Trophoblast cell (in vitro differentiated cells and primary cell): ENCODE measurements around the gene IPPK.

Source experiments
- DNase-seq, 2 donors: peaks; one replicate each; pipeline ENCODE4 v3.0.0-alpha.2; 2016
- H2AFZ ChIP-seq: 2 replicates; pipeline ENCODE4 v1.6.1; 2013; ENCODE audit warnings: low read length, moderate library complexity, mild to moderate bottlenecking; ENCODE audit not compliant: insufficient read depth, poor library complexity
- H2AK5ac ChIP-seq: 2 replicates; pipeline ENCODE4 v1.6.1; 2013; ENCODE audit warnings: mild to moderate bottlenecking, low read length
- H2BK120ac ChIP-seq: 2 replicates; pipeline ENCODE4 v1.6.1; 2013; ENCODE audit warnings: low read length, mild to moderate bottlenecking, moderate library complexity; ENCODE audit not compliant: insufficient read depth, poor library complexity
- H2BK12ac ChIP-seq: 2 replicates; pipeline ENCODE4 v1.6.1; 2013; ENCODE audit warnings: mild to moderate bottlenecking, low read length, moderate library complexity
- H2BK5ac ChIP-seq: 2 replicates; pipeline ENCODE4 v1.6.1; 2013; ENCODE audit warnings: low read length, low read depth, moderate library complexity, mild to moderate bottlenecking; ENCODE audit not compliant: poor library complexity
- H3K14ac ChIP-seq: 2 replicates; pipeline ENCODE4 v1.6.1; 2013; ENCODE audit warnings: mild to moderate bottlenecking, low read length
- H3K18ac ChIP-seq: 2 replicates; pipeline ENCODE4 v1.6.1; 2013; ENCODE audit warnings: mild to moderate bottlenecking, low read length
- H3K23ac ChIP-seq: 2 replicates; pipeline ENCODE4 v1.6.1; 2013; ENCODE audit warnings: low read length
- H3K27ac ChIP-seq: 2 replicates; pipeline ENCODE4 v1.5.1; 2013; ENCODE audit warnings: low read depth, mild to moderate bottlenecking, inconsistent platforms, low read length, moderate library complexity
- H3K27me3 ChIP-seq: 2 replicates; pipeline ENCODE4 v1.6.1; 2013; ENCODE audit warnings: inconsistent platforms, mild to moderate bottlenecking, low read length, moderate library complexity; ENCODE audit not compliant: insufficient read depth
- H3K36me3 ChIP-seq, 2 experiments: 1 replicate in 1 of 2; 2 replicates in 1 of 2; pipeline ENCODE4 v1.6.1; 2013; ENCODE audit warnings: low read length in 2 of 2, mild to moderate bottlenecking in 2 of 2, moderate library complexity in 1 of 2; ENCODE audit not compliant: insufficient read depth in 2 of 2, control insufficient read depth in 1 of 2
- H3K4ac ChIP-seq: 2 replicates; pipeline ENCODE4 v1.6.1; 2013; ENCODE audit warnings: low read depth, mild to moderate bottlenecking, low read length, moderate library complexity
- H3K4me1 ChIP-seq, 2 experiments: 1 replicate in 1 of 2; 2 replicates in 1 of 2; pipeline ENCODE4 v1.6.1; 2013; ENCODE audit warnings: low read length in 2 of 2, mild to moderate bottlenecking in 2 of 2, moderate library complexity in 1 of 2; ENCODE audit not compliant: insufficient read depth in 2 of 2, control insufficient read depth in 1 of 2
- H3K4me2 ChIP-seq: 2 replicates; pipeline ENCODE4 v1.6.1; 2013; ENCODE audit warnings: inconsistent platforms, mild to moderate bottlenecking, low read length, moderate library complexity
- H3K4me3 ChIP-seq: 2 replicates; pipeline ENCODE4 v1.5.1; 2013; ENCODE audit warnings: mild to moderate bottlenecking, low read depth, low read length, inconsistent platforms
- H3K79me1 ChIP-seq: one replicate; pipeline ENCODE4 v1.6.1; 2013; ENCODE audit warnings: low read length
- H3K79me2 ChIP-seq: 2 replicates; pipeline ENCODE4 v1.6.1; 2013; ENCODE audit warnings: low read length, mild to moderate bottlenecking; ENCODE audit not compliant: control insufficient read depth, insufficient read depth, poor library complexity
- H3K9ac ChIP-seq: 2 replicates; pipeline ENCODE4 v1.6.1; 2013; ENCODE audit warnings: mild to moderate bottlenecking, low read length
- H3K9me3 ChIP-seq: 2 replicates; pipeline ENCODE4 v1.6.1; 2013; ENCODE audit warnings: low read depth, mild to moderate bottlenecking, control low read depth, inconsistent platforms, low read length; ENCODE audit not compliant: insufficient read depth
- H4K12ac ChIP-seq: 2 replicates; pipeline ENCODE4 v1.6.1; 2013; ENCODE audit warnings: low read depth, mild to moderate bottlenecking, low read length, moderate library complexity
- H4K8ac ChIP-seq: 2 replicates; pipeline ENCODE4 v1.6.1; 2013; ENCODE audit warnings: low read depth, mild to moderate bottlenecking, low read length, moderate library complexity
- H4K91ac ChIP-seq: one replicate; pipeline ENCODE4 v1.6.1; 2013; ENCODE audit warnings: low read depth, mild to moderate bottlenecking, low read length, moderate library complexity
- WGBS: extraction: QIAGEN DNeasy Blood & Tissue Kit; methylation state at CpG from one replicate; pipeline ENCODE4 v1.1.7; 2013; ENCODE audit warnings: missing lambda C conversion rate; ENCODE audit not compliant: insufficient read length, insufficient coverage; ENCODE audit errors: extremely low coverage; 5-methylcytosine and 5-hydroxymethylcytosine counted together

The IPPK gene

DNA sequence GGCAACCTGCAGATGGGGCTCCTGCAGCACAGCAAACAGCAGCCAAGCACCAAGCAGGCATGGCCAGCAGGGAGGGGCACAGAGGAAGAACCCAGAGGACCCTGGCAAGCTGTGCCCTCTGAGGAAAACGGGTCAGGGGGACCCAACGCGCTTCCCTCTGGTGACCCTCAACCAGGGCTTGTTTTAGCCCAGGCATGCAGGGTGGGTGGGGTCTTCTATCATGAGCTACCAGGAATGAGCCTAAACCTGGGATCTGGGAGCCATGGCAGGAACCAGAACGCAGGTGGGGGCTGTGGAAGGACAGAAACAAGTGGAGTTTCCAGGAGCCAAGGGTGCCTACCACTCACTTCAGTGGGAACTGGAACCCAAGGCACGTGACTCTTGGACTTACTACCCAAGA lies 20.9 kb downstream of the IPPK start:
- H2AFZ ChIP-seq = no peak overlapping the region
- no peak overlapping the region for H3K14ac ChIP-seq
- H3K4me3 ChIP-seq = no peak overlapping the region
- no peak overlapping the region for H3K4me2 ChIP-seq
- no peak overlapping the region for H2AK5ac ChIP-seq
- no peak overlapping the region for H4K8ac ChIP-seq
- no peak overlapping the region for H3K23ac ChIP-seq
- H3K9ac ChIP-seq = no peak overlapping the region
- WGBS = no CpG with 5 or more reads among the region's 5 CpGs
- no peak overlapping the region for H2BK120ac ChIP-seq
- no peak overlapping the region for H3K27ac ChIP-seq
- H3K27me3 ChIP-seq = no peaks in the 10 kb centered on the region
- no peaks in the 10 kb centered on the region for H3K79me1 ChIP-seq
- H3K79me2 ChIP-seq = no peaks in the 10 kb centered on the region
- H3K36me3 ChIP-seq = peaks cover 34 to 42% of the 10 kb centered on the region in 2 experiments
- no peak for DNase-seq
- no peaks in the 10 kb centered on the region for H3K9me3 ChIP-seq
- H2BK12ac ChIP-seq = no peak overlapping the region
- H3K4ac ChIP-seq = no peak overlapping the region
- H4K91ac ChIP-seq = no peak overlapping the region
- no peak overlapping the region for H3K18ac ChIP-seq
- H4K12ac ChIP-seq = no peak overlapping the region
- H3K4me1 ChIP-seq = peaks cover 4 to 12% of the 10 kb centered on the region in 2 experiments
- no peak overlapping the region for H2BK5ac ChIP-seq

DNA sequence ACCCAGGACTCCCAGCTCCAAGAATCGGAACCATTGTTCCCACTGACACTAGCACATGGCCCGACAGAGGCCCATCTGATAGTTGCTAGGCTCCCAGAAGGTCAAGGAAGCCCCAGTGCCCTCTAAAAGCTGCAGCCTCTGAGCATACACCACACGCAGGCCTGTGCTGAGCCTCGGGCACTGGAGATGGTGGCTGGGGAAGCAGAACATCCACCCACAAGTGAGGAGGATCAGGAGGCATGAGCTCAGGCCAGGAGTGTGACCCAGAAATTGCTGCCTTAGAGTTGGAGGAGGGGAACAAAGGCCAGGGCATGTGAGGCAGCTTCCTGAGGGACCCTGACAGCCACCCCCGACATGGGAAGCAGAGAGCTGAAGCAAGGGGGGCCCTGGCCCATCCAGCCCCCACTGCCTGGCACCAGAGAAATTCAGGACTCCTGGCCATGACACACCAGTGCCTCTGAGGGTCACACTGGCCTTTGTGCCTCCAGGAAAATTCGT lies 21.4 kb downstream of the IPPK start:
- no CpG with 5 or more reads among the region's 6 CpGs for WGBS
- no peak overlapping the region for H3K4me3 ChIP-seq
- no peak overlapping the region for H2AK5ac ChIP-seq
- no peaks in the 10 kb centered on the region for H3K79me1 ChIP-seq
- H2BK12ac ChIP-seq = no peak overlapping the region
- no peaks in the 10 kb centered on the region for H3K79me2 ChIP-seq
- H3K9me3 ChIP-seq = no peaks in the 10 kb centered on the region
- H3K27ac ChIP-seq = no peak overlapping the region
- no peak overlapping the region for H3K9ac ChIP-seq
- no peak overlapping the region for H2BK5ac ChIP-seq
- no peak overlapping the region for H4K12ac ChIP-seq
- H2BK120ac ChIP-seq = no peak overlapping the region
- peaks cover 4 to 12% of the 10 kb centered on the region in 2 experiments for H3K4me1 ChIP-seq
- peaks cover 34 to 40% of the 10 kb centered on the region in 2 experiments for H3K36me3 ChIP-seq
- no peak overlapping the region for H4K8ac ChIP-seq
- no peak overlapping the region for H3K4me2 ChIP-seq
- H3K23ac ChIP-seq = no peak overlapping the region
- no peak overlapping the region for H3K4ac ChIP-seq
- no peak overlapping the region for H3K18ac ChIP-seq
- H4K91ac ChIP-seq = no peak overlapping the region
- DNase-seq = no peak
- no peak overlapping the region for H2AFZ ChIP-seq
- H3K27me3 ChIP-seq = no peaks in the 10 kb centered on the region
- no peak overlapping the region for H3K14ac ChIP-seq

DNA sequence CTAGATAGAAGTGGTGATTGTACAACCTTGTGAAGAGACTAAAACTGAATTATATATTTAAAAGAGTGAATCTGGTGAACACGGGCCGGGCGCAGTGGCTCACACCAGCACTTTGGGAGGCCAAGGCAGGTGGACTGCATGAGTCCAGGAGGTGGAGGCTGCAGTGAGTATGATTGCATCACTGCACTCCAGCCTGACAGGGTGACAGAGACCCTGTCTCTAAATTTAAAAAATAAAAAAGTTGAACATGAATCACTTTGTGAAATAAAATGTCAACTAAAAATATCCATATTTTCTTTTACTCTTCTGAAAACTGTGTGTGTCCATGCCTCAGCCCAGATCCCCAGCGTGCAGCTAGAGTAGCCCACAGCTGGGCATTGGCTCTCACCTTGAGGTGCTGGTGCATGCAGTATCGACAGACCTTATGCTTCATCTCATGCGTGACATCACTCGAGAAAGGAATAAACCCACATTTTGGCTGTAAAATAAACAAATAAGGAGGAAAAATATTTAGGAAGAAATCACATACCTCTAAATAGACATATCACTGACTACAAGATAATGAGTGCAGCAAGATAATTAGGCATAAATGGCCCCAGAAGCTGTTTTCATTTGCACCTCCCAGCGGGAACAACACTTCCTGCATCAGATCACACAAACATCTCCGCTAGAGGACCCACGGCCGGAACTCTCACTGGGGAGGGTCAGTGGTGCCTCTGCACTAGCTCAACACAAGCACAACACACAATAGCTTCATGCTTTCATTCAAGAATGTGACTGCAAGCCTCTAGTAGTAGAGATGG lies 22.1 kb downstream of the IPPK start:
- H2BK5ac ChIP-seq = no peak overlapping the region
- H3K27me3 ChIP-seq = no peaks in the 10 kb centered on the region
- H3K14ac ChIP-seq = no peak overlapping the region
- no peak overlapping the region for H3K4me3 ChIP-seq
- H3K4ac ChIP-seq = no peak overlapping the region
- no peak overlapping the region for H3K4me2 ChIP-seq
- no peak overlapping the region for H3K23ac ChIP-seq
- H3K36me3 ChIP-seq = peaks cover 33 to 39% of the 10 kb centered on the region in 2 experiments
- H4K12ac ChIP-seq = no peak overlapping the region
- H4K8ac ChIP-seq = no peak overlapping the region
- WGBS = no CpG with 5 or more reads among the region's 11 CpGs
- no peak overlapping the region for H3K27ac ChIP-seq
- DNase-seq = no peak
- no peak overlapping the region for H2AK5ac ChIP-seq
- no peak overlapping the region for H4K91ac ChIP-seq
- H3K18ac ChIP-seq = no peak overlapping the region
- no peaks in the 10 kb centered on the region for H3K79me1 ChIP-seq
- H2AFZ ChIP-seq = no peak overlapping the region
- H3K9me3 ChIP-seq = no peaks in the 10 kb centered on the region
- H2BK120ac ChIP-seq = no peak overlapping the region
- no peak overlapping the region for H3K9ac ChIP-seq
- H2BK12ac ChIP-seq = no peak overlapping the region
- peaks cover 4 to 11% of the 10 kb centered on the region in 2 experiments for H3K4me1 ChIP-seq
- no peaks in the 10 kb centered on the region for H3K79me2 ChIP-seq

DNA sequence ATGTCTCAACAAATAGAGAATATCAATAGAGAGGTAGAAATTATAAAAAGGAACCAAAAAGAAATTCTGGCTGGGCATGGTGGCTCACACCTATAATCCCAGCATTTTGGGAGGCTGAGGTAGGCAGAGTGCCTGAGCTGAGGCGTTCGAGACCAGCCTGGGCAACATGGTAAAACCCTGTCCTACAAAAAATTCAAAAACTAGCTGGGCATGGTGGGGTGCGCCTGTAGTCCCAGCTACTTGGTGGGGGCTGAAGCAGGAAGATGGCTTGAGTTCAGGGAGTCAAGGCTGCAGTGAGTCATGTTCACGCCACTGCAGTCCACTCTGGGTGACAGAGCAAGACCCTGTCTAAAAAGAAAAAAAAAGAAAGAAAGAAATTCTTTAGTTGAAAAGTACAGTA lies 24.9 kb downstream of the IPPK start:
- Histone ChIP-seq H4K91ac (no peak overlapping the region), H3K9me3 (no peaks in the 10 kb centered on the region), H3K27ac (no peak overlapping the region), H3K18ac (no peak overlapping the region), H2AK5ac (no peak overlapping the region), H2BK5ac (no peak overlapping the region), H3K4ac (no peak overlapping the region), H2BK120ac (no peak overlapping the region), H3K23ac (no peak overlapping the region), H4K8ac (no peak overlapping the region), H3K4me1 (peaks cover 3 to 4% of the 10 kb centered on the region in 2 experiments), H3K27me3 (no peaks in the 10 kb centered on the region), H3K79me1 (no peaks in the 10 kb centered on the region), H3K14ac (no peak overlapping the region), H2AFZ (no peak overlapping the region), H4K12ac (no peak overlapping the region), H3K4me2 (no peak overlapping the region), H2BK12ac (no peak overlapping the region), H3K36me3 (peaks cover 40 to 52% of the 10 kb centered on the region in 2 experiments), H3K4me3 (no peak overlapping the region), H3K9ac (no peak overlapping the region), H3K79me2 (no peaks in the 10 kb centered on the region)
- DNase-seq = no peak
- WGBS = no CpG with 5 or more reads among the region's 4 CpGs
